T47D (cell line): ENCODE measurements around the gene DHX58.

Experiments
- DNase-seq, 2 experiments: peaks; one replicate each; pipeline versions ENCODE4 v3.0.0 to v3.0.0-alpha.2; 2011 to 2012; ENCODE audit warnings: low read depth in 1 of 2, low spot score in 1 of 2
- JUND ChIP-seq: IDR thresholded peaks from 2 replicates; pipeline ENCODE4 v1.6.1; 2012; ENCODE audit warnings: low read depth
- in situ Hi-C: cut with HindIII; loops from 2 replicates; pipeline ENCODE4 v1.10.0; 2016; ENCODE audit warnings: low sequenced_read_pairs, low pct_unique_long_range_greater_than_20kb

Gene DHX58

GRCh38 chr17:42111871-42112551, 503 bp downstream of the DHX58 start:
- in situ Hi-C loops: no loop called here

GRCh38 chr17:42111265-42111636, 1.3 kb downstream of the DHX58 start:
- TF ChIP-seq JUND: no peak
- DNase-seq: no peak
- in situ Hi-C loops: no loop called here

More at GRCh38 chr17:42111871-42112551, 503 bp downstream of the DHX58 start:
- peak; percentile 48 to 52 for DNase-seq
- TF ChIP-seq JUND: no peak

GRCh38 chr17:42110301-42111264, 1.9 kb downstream of the DHX58 start:
- TF ChIP-seq JUND: no peak
- DNase-seq: no peak

GRCh38 chr17:42109086-42109485, 3.4 kb downstream of the DHX58 start:
- in situ Hi-C loops: no loop called here
- TF ChIP-seq JUND: no peak
- no peak for DNase-seq

More at GRCh38 chr17:42110301-42111264, 1.9 kb downstream of the DHX58 start:
- in situ Hi-C loops: no loop called here

GRCh38 chr17:42107597-42108576, 4.6 kb downstream of the DHX58 start:
- in situ Hi-C loops: no loop called here
- peak; percentile 91 to 94 for DNase-seq
- no peak for TF ChIP-seq JUND

GRCh38 chr17:42107124-42107523, 5.4 kb downstream of the DHX58 start:
- in situ Hi-C loops: no loop called here
- TF ChIP-seq JUND: no peak

GRCh38 chr17:42106009-42106408, 6.5 kb downstream of the DHX58 start:
- DNase-seq: no peak
- in situ Hi-C loops: no loop called here
- no peak for TF ChIP-seq JUND

More at GRCh38 chr17:42107124-42107523, 5.4 kb downstream of the DHX58 start:
- DNase-seq: no peak

- in situ Hi-C loops: no loop called here
- TF ChIP-seq JUND: no peak
These were observed 8.2 kb downstream of the DHX58 start for GRCh38 chr17:42104264-42104663.

GRCh38 chr17:42103221-42103954, 9.1 kb downstream of the DHX58 start:
- in situ Hi-C loops: no loop called here
- DNase-seq: no peak

More at GRCh38 chr17:42104264-42104663, 8.2 kb downstream of the DHX58 start:
- no peak for DNase-seq

GRCh38 chr17:42101513-42102292, 10.8 kb downstream of the DHX58 start:
- TF ChIP-seq JUND: no peak
- DNase-seq: peak; percentile 78 to 90
- in situ Hi-C loops: no loop called here

More at GRCh38 chr17:42103221-42103954, 9.1 kb downstream of the DHX58 start:
- no peak for TF ChIP-seq JUND
